BE2C (cell line): ENCODE data around the gene HOXC9.
A peak's percentile ranks its signal among the peaks of the same experiment; 100 is the strongest.

Source experiments
- DNase-seq: peaks from one replicate; pipeline ENCODE4 v3.0.0-alpha.2; 2020
- H3K27me3 ChIP-seq: fragments of 250-450 bp; sonication (Bioruptor Pico); 2 replicates; pipeline ENCODE4 v1.5.1; 2020; ENCODE audit warnings: mild to moderate bottlenecking
- H3K36me3 ChIP-seq: fragments of 250-450 bp; sonication (Bioruptor Pico); 2 replicates; pipeline ENCODE4 v1.5.1; 2020; ENCODE audit warnings: mild to moderate bottlenecking
- H3K4me1 ChIP-seq: fragments of 250-450 bp; sonication (Bioruptor Pico); 2 replicates; pipeline ENCODE4 v1.5.1; 2020
- H3K4me3 ChIP-seq: 2 replicates; pipeline ENCODE4 v1.5.1; 2011; ENCODE audit warnings: low read depth, low read length
- H3K9me3 ChIP-seq: fragments of 250-450 bp; sonication (Bioruptor Pico); 2 replicates; pipeline ENCODE4 v1.5.1; 2020
- TF ChIP-seq, protein P1 (sequence below): IDR thresholded peaks from 2 replicates; pipeline ENCODE4 v1.5.1; 2012; ENCODE audit warnings: mild to moderate bottlenecking, low read depth, low read length

The HOXC9 gene

DNA sequence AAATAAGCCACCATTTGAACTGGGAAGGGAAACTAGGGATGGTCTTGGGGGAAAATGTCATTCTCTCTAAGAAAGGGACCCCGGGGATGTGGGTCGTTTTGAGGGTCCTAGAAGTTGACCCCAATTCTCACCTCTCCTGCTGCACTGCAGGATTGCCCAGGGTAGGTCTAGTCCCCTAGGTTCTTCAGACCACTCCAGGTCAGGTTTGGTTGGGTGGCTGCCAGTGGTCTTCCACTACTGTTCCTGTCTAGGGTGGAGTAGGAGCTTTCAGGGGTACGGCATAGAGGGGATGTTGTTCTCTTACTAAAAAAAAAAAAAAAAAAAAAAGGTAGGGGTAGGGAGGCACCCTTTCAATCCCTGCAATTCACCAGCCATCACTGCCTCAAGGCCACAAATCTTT lies 16.1 kb downstream of the HOXC9 start:
- Histone ChIP-seq H3K27me3 (no peaks in the 10 kb centered on the region), H3K4me3 (peak overlapping the region; percentile 80)
- DNase-seq, result no peak

DNA sequence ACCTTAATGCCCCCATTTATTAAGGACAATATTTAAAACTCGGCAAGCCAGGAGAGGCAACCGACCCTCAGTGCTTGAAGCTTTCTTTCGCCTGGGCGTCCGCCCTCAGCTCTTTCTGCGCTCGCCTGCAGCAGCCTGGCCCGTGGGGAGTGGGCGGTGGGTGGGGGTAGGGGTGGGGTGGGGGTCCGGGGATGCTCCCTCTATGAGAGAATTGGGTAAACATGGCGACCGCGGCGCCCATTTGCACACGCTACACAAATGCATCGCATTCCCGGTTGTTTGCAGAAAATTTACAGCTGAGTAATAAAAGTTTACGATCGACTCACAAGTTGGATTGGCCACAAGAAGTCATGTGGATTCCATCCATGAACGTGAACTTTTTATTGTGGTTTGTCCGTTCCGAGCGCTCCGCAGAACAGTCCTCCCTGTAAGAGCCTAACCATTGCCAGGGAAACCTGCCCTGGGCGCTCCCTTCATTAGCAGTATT lies 16.6 kb downstream of the HOXC9 start:
- TF ChIP-seq, protein P1, sequence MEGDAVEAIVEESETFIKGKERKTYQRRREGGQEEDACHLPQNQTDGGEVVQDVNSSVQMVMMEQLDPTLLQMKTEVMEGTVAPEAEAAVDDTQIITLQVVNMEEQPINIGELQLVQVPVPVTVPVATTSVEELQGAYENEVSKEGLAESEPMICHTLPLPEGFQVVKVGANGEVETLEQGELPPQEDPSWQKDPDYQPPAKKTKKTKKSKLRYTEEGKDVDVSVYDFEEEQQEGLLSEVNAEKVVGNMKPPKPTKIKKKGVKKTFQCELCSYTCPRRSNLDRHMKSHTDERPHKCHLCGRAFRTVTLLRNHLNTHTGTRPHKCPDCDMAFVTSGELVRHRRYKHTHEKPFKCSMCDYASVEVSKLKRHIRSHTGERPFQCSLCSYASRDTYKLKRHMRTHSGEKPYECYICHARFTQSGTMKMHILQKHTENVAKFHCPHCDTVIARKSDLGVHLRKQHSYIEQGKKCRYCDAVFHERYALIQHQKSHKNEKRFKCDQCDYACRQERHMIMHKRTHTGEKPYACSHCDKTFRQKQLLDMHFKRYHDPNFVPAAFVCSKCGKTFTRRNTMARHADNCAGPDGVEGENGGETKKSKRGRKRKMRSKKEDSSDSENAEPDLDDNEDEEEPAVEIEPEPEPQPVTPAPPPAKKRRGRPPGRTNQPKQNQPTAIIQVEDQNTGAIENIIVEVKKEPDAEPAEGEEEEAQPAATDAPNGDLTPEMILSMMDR, result no peak
- peak overlapping the region; percentile 80 for H3K4me3 ChIP-seq
- no peaks in the 10 kb centered on the region for H3K27me3 ChIP-seq
- no peaks in the 10 kb centered on the region for H3K36me3 ChIP-seq
- H3K4me1 ChIP-seq, result peaks cover 24% of the 10 kb centered on the region
- H3K9me3 ChIP-seq, result no peaks in the 10 kb centered on the region
- DNase-seq, result peak; percentile 53

More for the DNA sequence above, 16.1 kb downstream of the HOXC9 start:
- Histone ChIP-seq H3K9me3 (no peaks in the 10 kb centered on the region), H3K4me1 (peaks cover 19% of the 10 kb centered on the region), H3K36me3 (no peaks in the 10 kb centered on the region)
- TF ChIP-seq, protein P1, result no peak

DNA sequence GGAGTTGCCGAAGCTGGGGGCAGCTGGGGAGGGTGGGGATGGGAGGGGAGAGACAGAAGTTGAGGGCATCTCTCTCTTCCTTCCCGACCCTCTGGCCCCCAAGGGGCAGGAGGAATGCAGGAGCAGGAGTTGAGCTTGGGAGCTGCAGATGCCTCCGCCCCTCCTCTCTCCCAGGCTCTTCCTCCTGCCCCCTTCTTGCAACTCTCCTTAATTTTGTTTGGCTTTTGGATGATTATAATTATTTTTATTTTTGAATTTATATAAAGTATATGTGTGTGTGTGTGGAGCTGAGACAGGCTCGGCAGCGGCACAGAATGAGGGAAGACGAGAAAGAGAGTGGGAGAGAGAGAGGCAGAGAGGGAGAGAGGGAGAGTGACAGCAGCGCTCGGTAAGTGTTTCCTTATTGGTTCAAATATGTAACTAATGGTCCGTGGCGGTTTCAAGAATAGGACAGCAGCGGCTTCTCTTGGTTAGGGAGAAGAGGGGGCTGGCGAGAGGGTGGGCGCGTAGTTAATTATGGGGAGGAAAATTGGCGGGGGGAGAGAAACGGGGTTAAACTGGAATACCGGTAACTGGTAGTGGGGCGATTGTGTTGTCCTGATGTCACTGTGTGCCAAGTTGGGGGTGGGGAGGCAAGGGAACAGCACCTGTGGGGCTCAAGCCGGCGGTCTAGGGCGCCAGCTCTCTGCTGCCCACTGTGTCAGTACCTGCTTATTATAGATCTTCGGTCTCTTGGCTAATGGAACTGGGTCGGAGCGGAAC lies 17.2 kb downstream of the HOXC9 start:
- peak; percentile 74 for DNase-seq

DNA sequence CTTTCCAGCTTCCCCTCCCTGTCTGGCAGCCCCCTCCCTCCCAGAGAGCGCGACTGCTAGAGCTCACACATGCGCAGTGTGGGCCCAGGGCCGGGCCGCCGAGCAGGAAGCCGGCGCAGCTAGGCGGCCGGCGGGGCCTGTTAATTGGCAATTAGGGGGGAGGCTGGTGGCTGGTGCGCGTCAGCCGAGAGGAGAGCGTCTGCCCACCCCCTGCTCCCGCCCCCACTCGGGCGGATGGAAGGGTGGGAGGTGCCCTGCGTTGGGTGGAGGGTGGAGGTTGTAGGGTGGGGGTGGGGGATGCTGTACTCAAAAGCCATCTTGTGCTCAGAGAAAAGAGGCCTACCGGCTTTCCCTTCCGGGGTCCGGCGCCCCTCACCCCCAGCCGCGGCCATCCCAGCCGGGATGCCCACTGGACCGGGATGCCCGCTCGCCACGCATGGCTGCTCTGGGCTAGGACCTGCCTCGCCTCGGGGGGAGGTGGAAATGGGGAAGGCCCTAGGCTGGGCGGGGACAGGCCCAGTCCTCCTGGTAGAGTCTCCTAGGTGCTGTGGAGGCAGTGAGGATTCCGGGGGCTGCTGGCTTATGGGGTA lies 18.0 kb downstream of the HOXC9 start:
- Histone ChIP-seq H3K4me1 (peaks cover 27% of the 10 kb centered on the region), H3K36me3 (no peaks in the 10 kb centered on the region), H3K4me3 (peak overlapping the region; percentile 80), H3K9me3 (no peaks in the 10 kb centered on the region), H3K27me3 (no peaks in the 10 kb centered on the region)
- peak; percentile 99 for DNase-seq
- TF ChIP-seq, protein P1, result no peak

More for the DNA sequence above, 17.2 kb downstream of the HOXC9 start:
- TF ChIP-seq, protein P1, result peak; percentile 20; the same call in 1 of the 2 replicates
- Histone ChIP-seq H3K4me1 (peaks cover 30% of the 10 kb centered on the region), H3K27me3 (no peaks in the 10 kb centered on the region), H3K36me3 (no peaks in the 10 kb centered on the region), H3K4me3 (peak overlapping the region; percentile 80), H3K9me3 (no peaks in the 10 kb centered on the region)

DNA sequence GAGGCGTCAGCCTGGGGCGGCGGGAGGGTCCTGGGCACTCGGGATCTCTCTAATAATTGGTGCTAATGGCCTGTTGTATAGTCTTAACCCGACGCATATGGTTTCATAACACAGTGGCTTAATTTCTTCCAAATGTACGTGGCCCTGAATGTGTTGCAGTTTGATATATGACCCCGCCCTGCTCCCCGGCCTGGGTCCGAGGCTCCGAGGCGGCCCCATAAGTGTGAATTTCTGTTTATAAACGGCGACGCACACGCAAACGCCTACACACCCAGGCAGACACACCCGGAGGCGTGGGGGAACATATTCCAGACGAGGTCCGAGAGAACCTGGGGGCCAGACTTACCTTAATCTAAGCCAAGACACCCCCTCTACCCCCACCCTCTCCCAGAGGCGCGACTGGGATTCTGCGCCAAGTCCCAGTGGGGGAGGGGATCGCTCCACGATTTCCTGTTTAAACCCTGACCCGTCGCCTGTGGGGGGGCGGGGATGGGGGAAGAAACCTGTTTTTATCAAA lies 18.6 kb downstream of the HOXC9 start:
- H3K36me3 ChIP-seq, result no peaks in the 10 kb centered on the region
- TF ChIP-seq, protein P1, result no peak
- H3K4me1 ChIP-seq, result peaks cover 29% of the 10 kb centered on the region
- H3K9me3 ChIP-seq, result no peaks in the 10 kb centered on the region
- no peaks in the 10 kb centered on the region for H3K27me3 ChIP-seq
- peak; percentile 69 for DNase-seq
- H3K4me3 ChIP-seq, result peak overlapping the region; percentile 80
